Ovary (tissue), 3 donors: ENCODE results near the gene GIMAP2.

Experiments
- POLR2A ChIP-seq: fragments of 450-650 bp; IDR thresholded peaks from one replicate; pipeline ENCODE4 v1.6.1; 2017; ENCODE audit warnings: antibody characterized with exemption, mild to moderate bottlenecking, moderate library complexity
- TF ChIP-seq, protein P1 (sequence below), 3 donors: fragments of 450-650 bp in 2 of 3; fragments of 200-600 bp in 1 of 3; IDR thresholded peaks; one replicate each; pipeline versions ENCODE4 v1.5.1 to v1.8.0; 2016 to 2022; ENCODE audit warnings: antibody characterized with exemption in 3 of 3, mild to moderate bottlenecking in 1 of 3
- donor health status: DM: no; HTN: no; CAD: no.

GRCh38 chr7:150742286-150742968 is 56.9 kb downstream of the GIMAP2 start:
- TF ChIP-seq POLR2A = no peak
- TF ChIP-seq, protein P1, sequence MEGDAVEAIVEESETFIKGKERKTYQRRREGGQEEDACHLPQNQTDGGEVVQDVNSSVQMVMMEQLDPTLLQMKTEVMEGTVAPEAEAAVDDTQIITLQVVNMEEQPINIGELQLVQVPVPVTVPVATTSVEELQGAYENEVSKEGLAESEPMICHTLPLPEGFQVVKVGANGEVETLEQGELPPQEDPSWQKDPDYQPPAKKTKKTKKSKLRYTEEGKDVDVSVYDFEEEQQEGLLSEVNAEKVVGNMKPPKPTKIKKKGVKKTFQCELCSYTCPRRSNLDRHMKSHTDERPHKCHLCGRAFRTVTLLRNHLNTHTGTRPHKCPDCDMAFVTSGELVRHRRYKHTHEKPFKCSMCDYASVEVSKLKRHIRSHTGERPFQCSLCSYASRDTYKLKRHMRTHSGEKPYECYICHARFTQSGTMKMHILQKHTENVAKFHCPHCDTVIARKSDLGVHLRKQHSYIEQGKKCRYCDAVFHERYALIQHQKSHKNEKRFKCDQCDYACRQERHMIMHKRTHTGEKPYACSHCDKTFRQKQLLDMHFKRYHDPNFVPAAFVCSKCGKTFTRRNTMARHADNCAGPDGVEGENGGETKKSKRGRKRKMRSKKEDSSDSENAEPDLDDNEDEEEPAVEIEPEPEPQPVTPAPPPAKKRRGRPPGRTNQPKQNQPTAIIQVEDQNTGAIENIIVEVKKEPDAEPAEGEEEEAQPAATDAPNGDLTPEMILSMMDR (IDR thresholded peaks at IDR 0.05) = no peak
